ENCODE measurements around the gene RBM20. TPM values are rescaled to one million over a fixed set of nuclear protein-coding genes. Genes with fewer than 3 reads are reported as not detected.

The RBM20 gene
- total and polyA plus RNA-seq, 7 donors: 0.23 to 7.8 (median 5.4) TPM; not detected in 1

DNA sequence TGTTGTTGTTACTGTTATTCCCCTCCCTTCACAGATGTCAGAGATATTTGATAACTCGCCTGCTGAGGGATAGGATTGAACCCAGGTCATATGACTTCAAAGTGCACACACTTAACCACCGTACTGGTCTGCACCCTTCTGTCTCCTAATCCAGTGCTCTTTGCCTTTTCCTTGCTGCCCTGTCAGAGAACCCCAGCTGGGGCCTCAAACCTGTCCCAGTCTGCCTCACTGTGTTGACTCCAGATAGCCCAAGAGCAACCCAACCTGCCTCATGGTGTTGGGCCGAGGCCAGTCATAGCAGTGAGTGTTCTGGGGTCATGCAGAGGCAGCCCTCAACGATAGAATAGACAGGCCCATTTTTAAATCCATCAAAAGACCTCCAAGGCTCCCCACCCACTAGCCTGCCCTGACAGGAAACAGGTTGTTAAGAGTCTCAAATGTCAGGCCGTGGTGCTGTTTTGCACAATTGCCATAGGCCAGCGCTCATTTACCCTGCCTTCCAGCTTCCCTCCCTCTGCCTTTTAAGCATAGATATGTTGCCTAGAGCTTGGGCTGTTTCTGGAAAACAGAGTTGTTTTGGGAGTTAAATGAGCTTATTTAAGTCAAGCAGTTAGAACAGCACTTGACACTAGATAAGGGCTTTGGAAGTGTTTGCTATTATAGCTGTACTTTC is 190.6 kb downstream of the RBM20 start:
- Histone ChIP-seq H3K4me3 (no peak overlapping the region), H3K4me1 (peaks cover 2 to 66% (median 60%) of the 10 kb centered on the region in 4 donors), H3K36me3 (no peaks in the 10 kb centered on the region), H3K27me3 (no peaks in the 10 kb centered on the region), H3K9me3 (no peaks in the 10 kb centered on the region), H3K27ac (peak overlapping the region; percentile 67 to 95 (median 82))
- TF ChIP-seq POLR2AphosphoS5 (IDR thresholded peaks at IDR 0.05) (peak in 1 of 4 donors; percentile 20), EP300 (IDR thresholded peaks at IDR 0.05) (no peak)
- WGBS, 2 donors: 45 to 50% methylated on average over 6 of the region's 6 CpGs
- DNase-seq: peak; percentile 65
- intact Hi-C loops (cut with DNase I): no loop called here

- Histone ChIP-seq H3K27ac (peak overlapping the region; percentile 67 to 95 (median 82)), H3K27me3 (no peaks in the 10 kb centered on the region), H3K4me3 (no peak overlapping the region), H3K4me1 (peaks cover 2 to 61% (median 57%) of the 10 kb centered on the region in 4 donors), H3K36me3 (no peaks in the 10 kb centered on the region), H3K9me3 (no peaks in the 10 kb centered on the region)
- TF ChIP-seq EP300 (IDR thresholded peaks at IDR 0.05) (no peak), POLR2AphosphoS5 (IDR thresholded peaks at IDR 0.05) (no peak), POLR2A (IDR thresholded peaks at IDR 0.05) (no peak)
- TF ChIP-seq, protein P1, sequence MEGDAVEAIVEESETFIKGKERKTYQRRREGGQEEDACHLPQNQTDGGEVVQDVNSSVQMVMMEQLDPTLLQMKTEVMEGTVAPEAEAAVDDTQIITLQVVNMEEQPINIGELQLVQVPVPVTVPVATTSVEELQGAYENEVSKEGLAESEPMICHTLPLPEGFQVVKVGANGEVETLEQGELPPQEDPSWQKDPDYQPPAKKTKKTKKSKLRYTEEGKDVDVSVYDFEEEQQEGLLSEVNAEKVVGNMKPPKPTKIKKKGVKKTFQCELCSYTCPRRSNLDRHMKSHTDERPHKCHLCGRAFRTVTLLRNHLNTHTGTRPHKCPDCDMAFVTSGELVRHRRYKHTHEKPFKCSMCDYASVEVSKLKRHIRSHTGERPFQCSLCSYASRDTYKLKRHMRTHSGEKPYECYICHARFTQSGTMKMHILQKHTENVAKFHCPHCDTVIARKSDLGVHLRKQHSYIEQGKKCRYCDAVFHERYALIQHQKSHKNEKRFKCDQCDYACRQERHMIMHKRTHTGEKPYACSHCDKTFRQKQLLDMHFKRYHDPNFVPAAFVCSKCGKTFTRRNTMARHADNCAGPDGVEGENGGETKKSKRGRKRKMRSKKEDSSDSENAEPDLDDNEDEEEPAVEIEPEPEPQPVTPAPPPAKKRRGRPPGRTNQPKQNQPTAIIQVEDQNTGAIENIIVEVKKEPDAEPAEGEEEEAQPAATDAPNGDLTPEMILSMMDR (IDR thresholded peaks at IDR 0.05): no peak
- WGBS, 2 donors: 76 to 86% methylated on average over 7 of the region's 7 CpGs
- peak; percentile 59 for DNase-seq
- intact Hi-C loops (cut with DNase I): no loop called here
Measured at GRCh38 chr10:110835841-110836240, 191.7 kb downstream of the RBM20 start.

DNA sequence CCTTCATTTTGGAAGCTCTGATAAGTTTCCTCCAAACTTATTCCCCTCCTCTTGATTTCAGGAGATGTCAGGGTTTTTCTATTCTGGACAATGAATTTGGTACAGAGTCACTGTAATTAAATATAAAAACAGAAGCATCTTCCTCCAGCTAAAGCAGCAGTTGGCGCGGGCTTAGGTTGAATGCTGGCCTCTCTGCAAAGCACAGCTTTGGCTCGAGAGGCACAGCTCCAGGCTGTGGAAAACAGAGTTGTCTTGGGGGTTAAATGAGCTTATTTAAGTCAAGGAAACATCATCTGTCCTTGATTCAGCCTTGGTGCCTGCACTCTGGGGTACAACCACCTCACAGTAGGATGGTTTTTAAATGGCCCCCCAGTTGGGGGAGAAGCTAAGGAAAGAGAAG is 192.6 kb downstream of the RBM20 start:
- intact Hi-C loops (cut with DNase I): no loop called here
- Histone ChIP-seq H3K4me1 (peaks cover 2 to 61% (median 57%) of the 10 kb centered on the region in 4 donors), H3K9me3 (no peaks in the 10 kb centered on the region), H3K36me3 (no peaks in the 10 kb centered on the region), H3K4me3 (no peak overlapping the region), H3K27me3 (no peaks in the 10 kb centered on the region), H3K27ac (peak overlapping the region; percentile 68 to 95 (median 82))
- WGBS, 2 donors: 93 to 95% methylated on average over 3 of the region's 3 CpGs
- DNase-seq: peak; percentile 22
- TF ChIP-seq POLR2A (IDR thresholded peaks at IDR 0.05) (no peak), EP300 (IDR thresholded peaks at IDR 0.05) (no peak), POLR2AphosphoS5 (IDR thresholded peaks at IDR 0.05) (no peak)
- TF ChIP-seq, protein P1 (IDR thresholded peaks at IDR 0.05): no peak

DNA sequence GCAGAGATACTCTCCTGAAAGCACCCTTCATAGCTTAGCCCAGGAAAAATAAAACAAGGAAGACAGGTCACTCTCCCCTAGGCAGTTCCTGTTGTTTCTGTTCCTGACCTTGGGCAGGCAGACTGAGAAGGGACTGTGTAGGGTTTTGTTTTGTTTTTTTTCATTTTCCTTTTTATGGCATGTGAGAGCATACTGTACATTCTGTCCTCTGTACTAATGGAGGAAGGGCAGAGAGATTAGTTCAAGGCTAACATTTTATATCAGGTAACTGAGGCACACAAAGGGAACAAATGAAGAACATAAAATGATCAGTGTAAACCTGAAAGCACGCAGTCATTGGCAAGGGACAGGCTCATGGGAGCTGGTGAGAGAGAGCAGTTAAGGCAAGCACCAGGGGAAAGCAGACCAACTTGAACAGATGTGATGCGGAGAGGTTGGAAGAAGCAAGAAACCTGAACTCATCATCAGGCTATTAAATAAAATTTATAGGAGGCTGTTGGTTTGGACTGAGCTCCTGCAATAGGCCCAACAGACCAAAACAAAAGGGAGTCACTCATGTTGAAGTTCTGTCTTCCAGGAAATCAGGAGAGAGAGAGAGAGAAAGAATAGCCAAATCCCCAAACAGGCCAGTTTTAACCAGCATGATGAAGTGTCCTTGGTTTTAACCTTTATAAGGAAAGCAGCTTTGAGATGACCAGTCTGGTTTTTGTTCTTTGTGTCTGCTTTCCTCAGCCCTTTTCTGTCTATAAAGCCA is 193.5 kb downstream of the RBM20 start:
- Histone ChIP-seq H3K9me3 (no peaks in the 10 kb centered on the region), H3K27ac (peak overlapping the region; percentile 68 to 95 (median 82)), H3K4me3 (peak overlapping the region in 1 of 4 donors; percentile 5), H3K4me1 (peaks cover 2 to 61% (median 57%) of the 10 kb centered on the region in 4 donors), H3K27me3 (no peaks in the 10 kb centered on the region), H3K36me3 (no peaks in the 10 kb centered on the region)
- 57 to 79% methylated on average over 2 of the region's 2 CpGs for WGBS, 2 donors
- peak; percentile 82 for DNase-seq
- no peak for TF ChIP-seq POLR2A (IDR thresholded peaks at IDR 0.05)
- TF ChIP-seq, protein P1 (IDR thresholded peaks at IDR 0.05): no peak
- TF ChIP-seq EP300 (IDR thresholded peaks at IDR 0.05): peak; percentile 79 to 98 (median 92)
- TF ChIP-seq POLR2AphosphoS5 (IDR thresholded peaks at IDR 0.05): peak; percentile 63 to 87 (median 80)
- intact Hi-C loops (cut with DNase I): loop anchor here (2.0 kb wide), 1 partner anchor 31 kb away; no protein-coding TSS in a partner anchor

All from sigmoid colon (tissue), 7 donors.